Measurements from ENCODE around the gene HORMAD1. TPM values are rescaled to one million over a fixed set of nuclear protein-coding genes. Genes with fewer than 3 reads are reported as not detected.
A peak's percentile ranks its signal among the peaks of the same experiment; 100 is the strongest.

The HORMAD1 gene
- total RNA-seq, 1 donor, result 0.36 TPM

DNA sequence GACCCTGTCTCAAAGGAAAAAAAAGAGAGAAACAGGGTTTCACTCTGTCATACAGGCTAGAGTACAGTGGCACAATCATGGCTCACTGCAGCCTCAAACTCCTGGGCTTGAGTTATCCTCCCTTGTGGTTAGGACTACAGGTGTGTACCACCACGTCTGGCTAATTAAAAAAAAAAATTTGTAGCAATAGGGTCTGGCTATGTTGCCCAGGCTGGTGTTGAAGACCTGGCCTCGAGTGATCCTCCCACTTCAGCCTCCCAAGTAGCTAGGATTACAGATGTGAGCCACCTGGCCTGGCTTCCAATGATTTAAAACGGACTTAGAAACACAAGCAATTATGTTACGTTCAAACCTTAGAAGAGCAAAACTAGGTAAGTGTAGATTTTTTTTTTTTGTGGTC is 45.8 kb downstream of the HORMAD1 start:
- no peak for DNase-seq (ENCODE audit: insufficient read length, low spot score, missing footprints)
- no peak overlapping the region for H3K27ac ChIP-seq (ENCODE audit: low read depth, low read length)
- H3K4me2 ChIP-seq (ENCODE audit: insufficient read depth, low read length), result no peak overlapping the region
- no peaks in the 10 kb centered on the region for H3K36me3 ChIP-seq (ENCODE audit: insufficient read depth, low read length)
- H3K79me2 ChIP-seq (ENCODE audit: insufficient read depth, low read length), result peaks cover 2% of the 10 kb centered on the region
- TF ChIP-seq, protein P1, sequence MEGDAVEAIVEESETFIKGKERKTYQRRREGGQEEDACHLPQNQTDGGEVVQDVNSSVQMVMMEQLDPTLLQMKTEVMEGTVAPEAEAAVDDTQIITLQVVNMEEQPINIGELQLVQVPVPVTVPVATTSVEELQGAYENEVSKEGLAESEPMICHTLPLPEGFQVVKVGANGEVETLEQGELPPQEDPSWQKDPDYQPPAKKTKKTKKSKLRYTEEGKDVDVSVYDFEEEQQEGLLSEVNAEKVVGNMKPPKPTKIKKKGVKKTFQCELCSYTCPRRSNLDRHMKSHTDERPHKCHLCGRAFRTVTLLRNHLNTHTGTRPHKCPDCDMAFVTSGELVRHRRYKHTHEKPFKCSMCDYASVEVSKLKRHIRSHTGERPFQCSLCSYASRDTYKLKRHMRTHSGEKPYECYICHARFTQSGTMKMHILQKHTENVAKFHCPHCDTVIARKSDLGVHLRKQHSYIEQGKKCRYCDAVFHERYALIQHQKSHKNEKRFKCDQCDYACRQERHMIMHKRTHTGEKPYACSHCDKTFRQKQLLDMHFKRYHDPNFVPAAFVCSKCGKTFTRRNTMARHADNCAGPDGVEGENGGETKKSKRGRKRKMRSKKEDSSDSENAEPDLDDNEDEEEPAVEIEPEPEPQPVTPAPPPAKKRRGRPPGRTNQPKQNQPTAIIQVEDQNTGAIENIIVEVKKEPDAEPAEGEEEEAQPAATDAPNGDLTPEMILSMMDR (IDR thresholded peaks at IDR 0.05; ENCODE audit: extremely low read depth, low read depth, low read length), result no peak
- no peaks in the 10 kb centered on the region for H3K27me3 ChIP-seq (ENCODE audit: insufficient read depth, low read length)
- no peaks in the 10 kb centered on the region for H3K4me1 ChIP-seq (ENCODE audit: insufficient read depth, low read length)
- no peak overlapping the region for H3K4me3 ChIP-seq (ENCODE audit: insufficient read depth, low read length)
- peaks cover 3% of the 10 kb centered on the region for H4K20me1 ChIP-seq (ENCODE audit: insufficient read depth, low read length)
- no peak overlapping the region for H2AFZ ChIP-seq (ENCODE audit: low read length)
- no peaks in the 10 kb centered on the region for H3K9me3 ChIP-seq (ENCODE audit: low read depth, low read length)

DNA sequence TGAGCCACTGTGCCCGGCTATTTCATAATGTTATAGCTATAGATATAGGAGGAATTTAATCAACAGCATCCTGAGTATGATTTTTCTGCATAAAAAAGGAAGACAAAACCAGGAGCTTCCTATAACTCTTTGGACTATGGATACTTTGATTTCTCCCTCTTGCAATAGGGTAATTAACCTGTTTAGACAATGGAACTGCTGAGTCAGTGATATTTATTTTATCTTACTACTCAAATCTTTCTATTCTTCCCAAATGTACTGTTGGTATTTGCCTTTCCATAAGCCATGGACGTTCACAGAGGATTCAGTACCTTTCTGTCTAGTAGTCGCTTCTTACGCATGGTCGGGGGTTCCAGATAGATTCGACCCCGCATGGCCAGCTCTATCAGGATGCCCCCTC is 57.4 kb downstream of the HORMAD1 start:
- H3K27me3 ChIP-seq (ENCODE audit: insufficient read depth, low read length), result no peaks in the 10 kb centered on the region
- no peak overlapping the region for H3K4me2 ChIP-seq (ENCODE audit: insufficient read depth, low read length)
- peak; percentile 25 for DNase-seq (ENCODE audit: insufficient read length, low spot score, missing footprints)
- TF ChIP-seq, protein P1 (IDR thresholded peaks at IDR 0.05; ENCODE audit: extremely low read depth, low read depth, low read length), result no peak
- H3K4me1 ChIP-seq (ENCODE audit: insufficient read depth, low read length), result no peaks in the 10 kb centered on the region
- H3K79me2 ChIP-seq (ENCODE audit: insufficient read depth, low read length), result no peaks in the 10 kb centered on the region
- no peaks in the 10 kb centered on the region for H4K20me1 ChIP-seq (ENCODE audit: insufficient read depth, low read length)
- H3K27ac ChIP-seq (ENCODE audit: low read depth, low read length), result no peak overlapping the region
- H2AFZ ChIP-seq (ENCODE audit: low read length), result no peak overlapping the region
- H3K9me3 ChIP-seq (ENCODE audit: low read depth, low read length), result no peaks in the 10 kb centered on the region
- H3K4me3 ChIP-seq (ENCODE audit: insufficient read depth, low read length), result no peak overlapping the region
- H3K36me3 ChIP-seq (ENCODE audit: insufficient read depth, low read length), result peaks cover 6% of the 10 kb centered on the region

DNA sequence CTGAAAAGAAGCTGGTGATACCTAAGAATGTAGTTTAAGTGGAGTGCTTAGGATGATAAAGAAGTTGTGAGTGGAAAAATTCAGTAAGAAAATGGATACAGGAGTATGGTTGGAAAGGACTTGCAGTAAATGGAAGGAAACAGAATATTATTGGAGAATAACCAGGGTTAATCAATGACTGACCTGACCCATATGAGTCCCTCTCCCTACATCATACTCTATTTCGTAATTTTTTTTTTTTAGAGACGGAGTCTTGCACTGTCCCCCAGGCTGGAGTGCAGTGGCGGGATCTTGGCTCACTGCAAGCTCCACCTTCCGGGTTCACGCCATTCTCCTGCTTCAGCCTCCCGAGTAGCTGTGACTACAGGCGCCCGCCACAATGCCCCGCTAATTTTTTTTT is 57.9 kb downstream of the HORMAD1 start:
- Histone ChIP-seq H3K27me3 (ENCODE audit: insufficient read depth, low read length) (no peaks in the 10 kb centered on the region), H3K4me3 (ENCODE audit: insufficient read depth, low read length) (no peak overlapping the region), H3K36me3 (ENCODE audit: insufficient read depth, low read length) (peaks cover 6% of the 10 kb centered on the region), H3K27ac (ENCODE audit: low read depth, low read length) (no peak overlapping the region), H3K79me2 (ENCODE audit: insufficient read depth, low read length) (no peaks in the 10 kb centered on the region), H2AFZ (ENCODE audit: low read length) (no peak overlapping the region), H3K4me2 (ENCODE audit: insufficient read depth, low read length) (no peak overlapping the region), H3K4me1 (ENCODE audit: insufficient read depth, low read length) (no peaks in the 10 kb centered on the region), H4K20me1 (ENCODE audit: insufficient read depth, low read length) (no peaks in the 10 kb centered on the region), H3K9me3 (ENCODE audit: low read depth, low read length) (no peaks in the 10 kb centered on the region)
- TF ChIP-seq, protein P1 (IDR thresholded peaks at IDR 0.05; ENCODE audit: extremely low read depth, low read depth, low read length), result no peak
- DNase-seq (ENCODE audit: insufficient read length, low spot score, missing footprints), result no peak

DNA sequence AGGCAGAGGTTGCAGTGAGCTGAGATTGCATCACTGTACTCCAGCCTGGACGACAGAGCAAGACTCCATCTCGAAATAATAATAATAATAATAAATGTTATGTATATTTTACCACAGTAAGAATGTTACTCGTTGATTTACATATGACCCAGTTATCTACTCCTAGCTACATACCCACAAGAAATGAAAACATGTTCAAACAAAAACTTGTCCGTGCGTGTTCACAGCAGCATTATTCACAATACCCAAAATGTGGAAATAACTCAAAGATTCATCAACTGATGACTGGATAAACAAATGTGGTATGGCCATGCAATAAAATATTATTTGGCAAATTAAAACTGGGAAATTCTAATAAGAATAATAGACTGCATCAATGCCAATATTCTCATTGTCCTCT is 59.5 kb downstream of the HORMAD1 start:
- TF ChIP-seq, protein P1 (IDR thresholded peaks at IDR 0.05; ENCODE audit: extremely low read depth, low read depth, low read length), result no peak

More for the DNA sequence above, 59.5 kb downstream of the HORMAD1 start:
- H3K36me3 ChIP-seq (ENCODE audit: insufficient read depth, low read length), result peaks cover 6% of the 10 kb centered on the region
- H3K27ac ChIP-seq (ENCODE audit: low read depth, low read length), result no peak overlapping the region
- H2AFZ ChIP-seq (ENCODE audit: low read length), result no peak overlapping the region
- no peaks in the 10 kb centered on the region for H4K20me1 ChIP-seq (ENCODE audit: insufficient read depth, low read length)
- no peaks in the 10 kb centered on the region for H3K27me3 ChIP-seq (ENCODE audit: insufficient read depth, low read length)
- no peaks in the 10 kb centered on the region for H3K9me3 ChIP-seq (ENCODE audit: low read depth, low read length)
- H3K4me1 ChIP-seq (ENCODE audit: insufficient read depth, low read length), result no peaks in the 10 kb centered on the region
- H3K79me2 ChIP-seq (ENCODE audit: insufficient read depth, low read length), result no peaks in the 10 kb centered on the region
- H3K4me3 ChIP-seq (ENCODE audit: insufficient read depth, low read length), result no peak overlapping the region
- DNase-seq (ENCODE audit: insufficient read length, low spot score, missing footprints), result no peak
- H3K4me2 ChIP-seq (ENCODE audit: insufficient read depth, low read length), result no peak overlapping the region
